Brain microvascular endothelial cell (primary cell): ENCODE data around the gene BCAR3.

ENCODE experiments used
- DNase-seq: peaks from one replicate; pipeline ENCODE4 v3.0.0-alpha.2; 2020
- H3K27ac ChIP-seq: fragments of 250-450 bp; sonication (Bioruptor Pico); 2 replicates; pipeline ENCODE4 v1.5.1; 2020; ENCODE audit warnings: mild to moderate bottlenecking, moderate library complexity
- H3K27me3 ChIP-seq: fragments of 250-450 bp; sonication (Bioruptor Pico); replicated peaks from 2 replicates; pipeline ENCODE4 v1.5.1; 2020; ENCODE audit warnings: mild to moderate bottlenecking
- H3K36me3 ChIP-seq: fragments of 250-450 bp; sonication (Bioruptor Pico); replicated peaks from 2 replicates; pipeline ENCODE4 v1.5.1; 2020; ENCODE audit warnings: mild to moderate bottlenecking
- H3K4me3 ChIP-seq: 2 replicates; pipeline ENCODE4 v1.5.1; 2011; ENCODE audit warnings: low read depth, mild to moderate bottlenecking, control low read depth, low read length, moderate library complexity
- CTCF ChIP-seq: IDR thresholded peaks from 2 replicates; pipeline ENCODE4 v1.5.1; 2011; ENCODE audit warnings: low read depth, mild to moderate bottlenecking, moderate library complexity, low read length, control low read depth, inconsistent platforms; ENCODE audit errors: missing control alignments
- in situ Hi-C: cut with HindIII; loops from 2 replicates; pipeline ENCODE4 v1.10.0; 2017; ENCODE audit warnings: low sequenced_read_pairs, low pct_ligation_motif_present

BCAR3 gene

GRCh38 chr1:93625582-93626327, 55.9 kb downstream of the BCAR3 start:
- Histone ChIP-seq H3K4me3 (no peak overlapping the region), H3K36me3 (no peaks in the 10 kb centered on the region), H3K27me3 (no peaks in the 10 kb centered on the region), H3K27ac (peak overlapping the region; percentile 54)
- in situ Hi-C loops: no loop called here
- DNase-seq: peak; percentile 80
- no peak for TF ChIP-seq CTCF

GRCh38 chr1:93623875-93624274, 57.8 kb downstream of the BCAR3 start:
- peak; percentile 54 for DNase-seq
- no peak overlapping the region for H3K4me3 ChIP-seq

GRCh38 chr1:93623436-93623835, 58.2 kb downstream of the BCAR3 start:
- no peak for DNase-seq
- no peak overlapping the region for H3K4me3 ChIP-seq
- in situ Hi-C loops: no loop called here
- H3K27ac ChIP-seq: peak overlapping the region; percentile 22
- no peaks in the 10 kb centered on the region for H3K36me3 ChIP-seq
- TF ChIP-seq CTCF: no peak
- no peaks in the 10 kb centered on the region for H3K27me3 ChIP-seq

More at GRCh38 chr1:93623875-93624274, 57.8 kb downstream of the BCAR3 start:
- Histone ChIP-seq H3K27ac (peak overlapping the region; percentile 22), H3K36me3 (no peaks in the 10 kb centered on the region), H3K27me3 (no peaks in the 10 kb centered on the region)
- TF ChIP-seq CTCF: no peak
- in situ Hi-C loops: no loop called here

GRCh38 chr1:93621246-93621645, 60.4 kb downstream of the BCAR3 start:
- TF ChIP-seq CTCF: no peak
- in situ Hi-C loops: no loop called here
- DNase-seq: no peak
- H3K36me3 ChIP-seq: no peaks in the 10 kb centered on the region
- no peak overlapping the region for H3K27ac ChIP-seq
- no peaks in the 10 kb centered on the region for H3K27me3 ChIP-seq
- no peak overlapping the region for H3K4me3 ChIP-seq

- DNase-seq: no peak
- in situ Hi-C loops: no loop called here
- Histone ChIP-seq H3K27me3 (no peaks in the 10 kb centered on the region), H3K27ac (no peak overlapping the region), H3K4me3 (no peak overlapping the region), H3K36me3 (no peaks in the 10 kb centered on the region)
- no peak for TF ChIP-seq CTCF
Measured at GRCh38 chr1:93620841-93621210, 60.8 kb downstream of the BCAR3 start.
